Skeletal muscle cell (primary cell): ENCODE results near the gene TMEM169.

ENCODE experiments used
- DNase-seq: peaks from one replicate; pipeline ENCODE4 v3.0.0-alpha.2; 2010; ENCODE audit warnings: low read depth
- H3K4me3 ChIP-seq: 2 replicates; pipeline ENCODE4 v1.5.1; 2011; ENCODE audit warnings: low read depth, mild to moderate bottlenecking, control low read depth, low read length, moderate library complexity

TMEM169 gene

GRCh38 chr2:216081487-216082116, at the start of gene TMEM169, which contains the start of gene PECR:
TSS of gene TMEM169 (plus strand) at chr2:216081919. CDS start at chr2:216095964, 14,045 bp downstream.
TSS of gene PECR (minus strand) at chr2:216081809. CDS start at chr2:216081741, 68 bp downstream.
- no peak for DNase-seq
- H3K4me3 ChIP-seq: peak within 1 kb of the TSS; percentile 74

GRCh38 chr2:216031960-216032689, 49.6 kb upstream of the TMEM169 start:
- peak; percentile 51 for DNase-seq
- no peak overlapping the region for H3K4me3 ChIP-seq

GRCh38 chr2:216033403-216033802, 48.3 kb upstream of the TMEM169 start:
- no peak for DNase-seq
- H3K4me3 ChIP-seq: no peak overlapping the region

GRCh38 chr2:216034065-216034464, 47.7 kb upstream of the TMEM169 start:
- H3K4me3 ChIP-seq: no peak overlapping the region
- DNase-seq: no peak

- DNase-seq: no peak
- no peak overlapping the region for H3K4me3 ChIP-seq
Observed at GRCh38 chr2:216039918-216040317, 41.8 kb upstream of the TMEM169 start.

GRCh38 chr2:216041438-216041837, 40.3 kb upstream of the TMEM169 start:
- no peak for DNase-seq
- no peak overlapping the region for H3K4me3 ChIP-seq

- no peak for DNase-seq
Observed at GRCh38 chr2:216043949-216044348, 37.8 kb upstream of the TMEM169 start.

GRCh38 chr2:216044883-216045486, 36.7 kb upstream of the TMEM169 start:
- no peak overlapping the region for H3K4me3 ChIP-seq
- no peak for DNase-seq

More at GRCh38 chr2:216043949-216044348, 37.8 kb upstream of the TMEM169 start:
- no peak overlapping the region for H3K4me3 ChIP-seq

- no peak overlapping the region for H3K4me3 ChIP-seq
- DNase-seq: no peak
Observed at GRCh38 chr2:216047397-216047796, 34.3 kb upstream of the TMEM169 start.

GRCh38 chr2:216049452-216049851, 32.3 kb upstream of the TMEM169 start:
- H3K4me3 ChIP-seq: no peak overlapping the region
- no peak for DNase-seq

- no peak overlapping the region for H3K4me3 ChIP-seq
- DNase-seq: no peak
Observed at GRCh38 chr2:216051350-216051749, 30.4 kb upstream of the TMEM169 start.

GRCh38 chr2:216052420-216052819, 29.3 kb upstream of the TMEM169 start:
- no peak overlapping the region for H3K4me3 ChIP-seq
- no peak for DNase-seq

- DNase-seq: no peak
- H3K4me3 ChIP-seq: no peak overlapping the region
Observed at GRCh38 chr2:216055680-216056079, 26.0 kb upstream of the TMEM169 start.

- DNase-seq: no peak
- H3K4me3 ChIP-seq: no peak overlapping the region
Observed at GRCh38 chr2:216056739-216057138, 25.0 kb upstream of the TMEM169 start.

GRCh38 chr2:216057688-216058193, 24.0 kb upstream of the TMEM169 start:
- no peak overlapping the region for H3K4me3 ChIP-seq
- peak; percentile 45 for DNase-seq

- H3K4me3 ChIP-seq: no peak overlapping the region
Observed at GRCh38 chr2:216059233-216059834, 22.4 kb upstream of the TMEM169 start.

GRCh38 chr2:216064014-216064630, 17.6 kb upstream of the TMEM169 start:
- DNase-seq: no peak
- no peak overlapping the region for H3K4me3 ChIP-seq

More at GRCh38 chr2:216059233-216059834, 22.4 kb upstream of the TMEM169 start:
- no peak for DNase-seq

GRCh38 chr2:216064665-216065064, 17.1 kb upstream of the TMEM169 start:
- no peak overlapping the region for H3K4me3 ChIP-seq
- no peak for DNase-seq

- peak; percentile 72 for DNase-seq
- H3K4me3 ChIP-seq: no peak overlapping the region
Observed at GRCh38 chr2:216066230-216066629, 15.5 kb upstream of the TMEM169 start.
